ENCODE measurements around the gene TUBB4A. TPM values are rescaled to one million over a fixed set of nuclear protein-coding genes. Genes with fewer than 3 reads are reported as not detected.

The TUBB4A gene
- total and polyA plus RNA-seq, 2 experiments from 2014 or later = 4.4 to 7.3 TPM

DNA sequence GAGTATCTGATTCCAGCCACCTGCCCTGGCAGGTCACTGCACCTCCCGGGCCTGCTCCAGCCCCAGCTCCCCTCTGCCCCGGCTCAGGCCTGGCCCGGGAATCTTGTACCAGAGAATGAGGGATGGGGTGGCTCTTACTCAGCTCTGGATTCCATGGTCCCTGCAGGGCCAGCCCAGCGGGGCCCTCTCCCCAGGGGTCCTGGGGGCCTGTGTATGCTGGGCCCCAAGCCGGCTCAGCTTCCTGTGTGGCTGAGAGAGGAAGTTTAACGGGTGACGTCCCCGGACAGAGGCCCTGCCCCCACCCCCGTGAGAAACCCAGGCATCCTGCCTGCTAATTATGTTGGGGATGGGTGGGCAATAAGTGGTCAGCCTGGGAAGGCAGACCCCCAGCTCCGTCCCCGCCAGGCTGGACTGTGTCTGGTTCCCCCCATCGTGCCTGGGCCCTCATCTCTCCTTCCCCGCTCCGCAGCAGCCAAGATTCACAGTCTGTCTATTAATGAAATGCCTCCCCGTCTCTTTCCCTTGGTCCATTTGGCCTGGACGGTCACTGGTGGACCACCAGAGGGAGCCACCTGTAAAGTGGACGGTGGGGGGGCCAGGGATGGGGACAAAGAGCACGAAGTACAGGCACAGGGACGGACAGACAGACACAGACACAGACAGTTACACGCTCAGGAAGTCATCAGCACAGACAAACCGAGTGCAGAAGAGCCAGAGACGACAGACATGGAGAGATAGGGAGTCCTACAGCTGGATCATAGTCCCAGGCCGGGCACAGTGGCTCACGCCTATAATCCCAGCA, 20.4 kb downstream of the TUBB4A start, which contains the start of gene DENND1C:
TSS of gene DENND1C (minus strand) at position 247 of the 802 bp plus-strand sequence. CDS start at position 155, 92 bp downstream.
- Histone ChIP-seq H3K9me2 (replicated peaks; ENCODE audit: insufficient read depth) (no peaks in the 10 kb centered on the region), H3K27ac (no peak within 1 kb of the TSS), H2AFZ (no peak within 1 kb of the TSS), H3K4me2 (no peak within 1 kb of the TSS), H3K36me3 (replicated peaks; ENCODE audit: insufficient read depth, low read depth) (no peaks in the 10 kb centered on the region), H4K20me1 (ENCODE audit: insufficient read depth, poor library complexity, severe bottlenecking) (no peaks in the 10 kb centered on the region), H3K4me1 (ENCODE audit: insufficient read depth) (no peaks in the 10 kb centered on the region), H3K4me3 (no peak within 1 kb of the TSS), H3K27me3 (no peaks in the 10 kb centered on the region), H3K9me3 (ENCODE audit: low read depth) (no peaks in the 10 kb centered on the region), H3K79me2 (no peaks in the 10 kb centered on the region)
- TF ChIP-seq EZH2 (IDR thresholded peaks at IDR 0.05; ENCODE audit: borderline replicate concordance) = no peak
- TF ChIP-seq, protein P1, sequence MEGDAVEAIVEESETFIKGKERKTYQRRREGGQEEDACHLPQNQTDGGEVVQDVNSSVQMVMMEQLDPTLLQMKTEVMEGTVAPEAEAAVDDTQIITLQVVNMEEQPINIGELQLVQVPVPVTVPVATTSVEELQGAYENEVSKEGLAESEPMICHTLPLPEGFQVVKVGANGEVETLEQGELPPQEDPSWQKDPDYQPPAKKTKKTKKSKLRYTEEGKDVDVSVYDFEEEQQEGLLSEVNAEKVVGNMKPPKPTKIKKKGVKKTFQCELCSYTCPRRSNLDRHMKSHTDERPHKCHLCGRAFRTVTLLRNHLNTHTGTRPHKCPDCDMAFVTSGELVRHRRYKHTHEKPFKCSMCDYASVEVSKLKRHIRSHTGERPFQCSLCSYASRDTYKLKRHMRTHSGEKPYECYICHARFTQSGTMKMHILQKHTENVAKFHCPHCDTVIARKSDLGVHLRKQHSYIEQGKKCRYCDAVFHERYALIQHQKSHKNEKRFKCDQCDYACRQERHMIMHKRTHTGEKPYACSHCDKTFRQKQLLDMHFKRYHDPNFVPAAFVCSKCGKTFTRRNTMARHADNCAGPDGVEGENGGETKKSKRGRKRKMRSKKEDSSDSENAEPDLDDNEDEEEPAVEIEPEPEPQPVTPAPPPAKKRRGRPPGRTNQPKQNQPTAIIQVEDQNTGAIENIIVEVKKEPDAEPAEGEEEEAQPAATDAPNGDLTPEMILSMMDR (IDR thresholded peaks at IDR 0.05; ENCODE audit: poor library complexity) = peak; percentile 42
- DNase-seq (ENCODE audit: low spot score) = peak; percentile 45
- WGBS (ENCODE audit: low lambda C conversion rate, missing lambda C conversion rate) = 62% methylated on average over 24 of the region's 24 CpGs

DNA sequence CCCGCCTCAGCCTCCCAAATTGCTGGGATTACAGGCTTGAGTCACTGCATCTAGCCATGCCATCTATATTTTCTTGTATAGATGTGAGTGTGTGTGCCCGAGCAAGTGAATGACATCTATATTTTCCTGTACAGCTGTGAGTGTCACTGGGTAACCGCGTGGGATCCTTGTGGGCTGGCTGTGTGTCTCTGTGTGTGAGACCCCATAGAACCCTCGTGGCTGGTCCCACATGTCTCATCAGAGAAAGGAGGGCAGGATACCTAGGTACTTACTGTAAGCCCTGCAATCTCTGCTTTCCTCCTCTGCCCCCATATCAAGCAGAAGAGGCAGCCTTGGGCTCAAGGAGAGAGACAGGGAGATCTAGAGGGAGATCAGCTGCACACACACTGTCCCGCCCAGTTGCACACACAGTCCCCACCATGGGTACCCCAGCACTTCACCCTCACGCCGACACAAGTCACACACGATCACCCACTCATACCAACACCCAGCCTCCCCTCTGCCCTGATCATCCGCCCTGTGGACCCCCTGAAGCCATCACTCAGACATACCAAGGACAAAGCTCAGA, 21.2 kb downstream of the TUBB4A start:
- Histone ChIP-seq H3K9me3 (ENCODE audit: low read depth) (no peaks in the 10 kb centered on the region), H2AFZ (no peak overlapping the region), H4K20me1 (ENCODE audit: insufficient read depth, poor library complexity, severe bottlenecking) (no peaks in the 10 kb centered on the region), H3K4me3 (no peak overlapping the region), H3K27me3 (no peaks in the 10 kb centered on the region), H3K79me2 (no peaks in the 10 kb centered on the region), H3K4me1 (ENCODE audit: insufficient read depth) (no peaks in the 10 kb centered on the region), H3K36me3 (replicated peaks; ENCODE audit: insufficient read depth, low read depth) (no peaks in the 10 kb centered on the region), H3K27ac (no peak overlapping the region), H3K4me2 (no peak overlapping the region), H3K9me2 (replicated peaks; ENCODE audit: insufficient read depth) (no peaks in the 10 kb centered on the region)
- DNase-seq (ENCODE audit: low spot score) = no peak
- no peak for TF ChIP-seq EZH2phosphoT487 (IDR thresholded peaks at IDR 0.05; ENCODE audit: low read depth, severe bottlenecking, unreplicated experiment)
- TF ChIP-seq, protein P1 (IDR thresholded peaks at IDR 0.05; ENCODE audit: poor library complexity) = no peak
- no peak for TF ChIP-seq EZH2 (IDR thresholded peaks at IDR 0.05; ENCODE audit: borderline replicate concordance)
- WGBS (ENCODE audit: low lambda C conversion rate, missing lambda C conversion rate) = 85% methylated on average over 10 of the region's 10 CpGs

DNA sequence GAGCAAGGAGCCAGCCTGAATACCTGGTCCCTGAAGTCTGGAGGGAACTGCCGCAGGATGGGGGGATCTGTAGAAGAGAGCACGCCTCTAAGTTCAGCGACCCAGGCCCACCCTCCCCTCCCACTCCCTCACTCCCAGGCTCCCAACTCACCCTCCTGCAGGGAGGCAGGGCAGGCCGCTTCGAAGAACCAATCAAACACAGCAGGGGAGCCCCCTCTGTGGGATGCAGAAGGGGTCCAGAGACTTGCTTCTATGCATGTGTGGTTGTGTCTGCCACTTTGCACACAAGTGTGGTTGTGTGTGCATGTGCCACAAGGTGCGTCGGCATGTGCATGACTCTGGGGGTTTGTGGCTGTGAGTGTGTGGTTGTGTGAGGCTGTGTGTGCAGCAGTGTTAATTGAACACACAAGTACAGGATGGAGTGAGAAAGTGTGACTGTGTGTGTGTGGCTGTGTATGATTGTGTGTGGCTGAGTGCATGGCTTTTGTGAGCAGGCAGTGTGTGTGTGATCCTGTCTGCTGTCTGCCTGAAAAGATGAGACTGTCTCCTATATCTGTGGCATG, 22.2 kb downstream of the TUBB4A start:
- H3K4me3 ChIP-seq = no peak overlapping the region
- no peak overlapping the region for H2AFZ ChIP-seq
- no peaks in the 10 kb centered on the region for H3K9me3 ChIP-seq (ENCODE audit: low read depth)
- H3K36me3 ChIP-seq (replicated peaks; ENCODE audit: insufficient read depth, low read depth) = no peaks in the 10 kb centered on the region
- H3K27me3 ChIP-seq = no peaks in the 10 kb centered on the region
- peaks cover 7% of the 10 kb centered on the region for H3K4me1 ChIP-seq (ENCODE audit: insufficient read depth)
- no peaks in the 10 kb centered on the region for H3K79me2 ChIP-seq
- WGBS (ENCODE audit: low lambda C conversion rate, missing lambda C conversion rate) = 77% methylated on average over 6 of the region's 7 CpGs
- no peak for DNase-seq (ENCODE audit: low spot score)
- H3K4me2 ChIP-seq = no peak overlapping the region
- TF ChIP-seq EZH2 (IDR thresholded peaks at IDR 0.05; ENCODE audit: borderline replicate concordance) = no peak
- TF ChIP-seq, protein P1 (IDR thresholded peaks at IDR 0.05; ENCODE audit: poor library complexity) = no peak
- TF ChIP-seq EZH2phosphoT487 (IDR thresholded peaks at IDR 0.05; ENCODE audit: low read depth, severe bottlenecking, unreplicated experiment) = no peak
- no peaks in the 10 kb centered on the region for H3K9me2 ChIP-seq (replicated peaks; ENCODE audit: insufficient read depth)
- H3K27ac ChIP-seq = no peak overlapping the region
- H4K20me1 ChIP-seq (ENCODE audit: insufficient read depth, poor library complexity, severe bottlenecking) = no peaks in the 10 kb centered on the region
